ENCODE results near the gene FAM193A. TPM values are rescaled to one million over a fixed set of nuclear protein-coding genes. Genes with fewer than 3 reads are reported as not detected.
"Not testable (repeated sequence)": the region's sequence is repeated elsewhere in the genome, so short reads cannot be mapped to it uniquely, and the experiment has no call there.

FAM193A gene
- polyA plus RNA-seq, 4 donors = 10.0 to 19.2 (median 12.8) TPM

GRCh38 chr4:2634014-2634413, 97.6 kb downstream of the FAM193A start:
- H3K4me1 ChIP-seq (ENCODE audit: control insufficient read depth in 3 of 3, insufficient read depth in 2 of 3, low read depth in 1 of 3, low read length in 2 of 3) = no peaks in the 10 kb centered on the region
- no peaks in the 10 kb centered on the region for H3K9me3 ChIP-seq (ENCODE audit: control insufficient read depth in 2 of 2, insufficient read depth in 1 of 2, low read depth in 1 of 2, low read length in 1 of 2)
- peaks cover 6 to 56% (median 23%) of the 10 kb centered on the region in 3 donors for H3K36me3 ChIP-seq (ENCODE audit: control insufficient read depth in 3 of 3, insufficient read depth in 2 of 3, low read depth in 1 of 3, low read length in 3 of 3)
- H3K27me3 ChIP-seq (ENCODE audit: control insufficient read depth in 3 of 3, insufficient read depth in 3 of 3, low read length in 3 of 3) = no peaks in the 10 kb centered on the region
- DNase-seq = no peak
- 89 to 94% (median 91%) methylated on average over 5 of the region's 5 CpGs for WGBS, 3 donors
- no peak overlapping the region for H3K27ac ChIP-seq (ENCODE audit: low read depth in 1 of 3, low read length in 2 of 3)
- no peak overlapping the region for H3K4me3 ChIP-seq (ENCODE audit: low read depth in 1 of 3, low read length in 3 of 3)
- no peak for FAIRE-seq

DNA sequence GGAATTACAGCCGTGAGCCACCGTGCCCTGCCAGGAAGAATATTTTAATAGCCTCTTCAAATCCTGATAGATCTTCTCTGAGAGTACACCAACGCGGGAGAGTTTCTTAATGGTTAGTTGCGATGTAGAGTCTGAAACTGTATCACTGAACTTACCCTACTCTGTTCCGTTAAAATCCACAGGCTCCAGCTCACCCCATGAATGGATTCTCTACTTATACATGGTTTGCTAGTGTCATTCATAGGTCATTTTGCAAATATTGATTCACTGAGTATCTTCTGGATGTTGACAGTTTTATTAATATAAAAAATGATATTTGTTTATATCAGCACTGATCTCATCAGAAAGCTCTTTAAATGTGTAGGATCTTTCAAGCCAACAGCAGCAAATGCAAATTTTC, 99.9 kb downstream of the FAM193A start:
- WGBS, 3 donors = 92 to 96% (median 93%) methylated on average over 6 of the region's 6 CpGs

GRCh38 chr4:2636994-2637393, 100.5 kb downstream of the FAM193A start:
- not testable (repeated sequence) for DNase-seq; H3K27ac ChIP-seq (ENCODE audit: low read depth in 1 of 3, low read length in 2 of 3); H3K9me3 ChIP-seq (ENCODE audit: control insufficient read depth in 2 of 2, insufficient read depth in 1 of 2, low read depth in 1 of 2, low read length in 1 of 2); H3K4me3 ChIP-seq (ENCODE audit: low read depth in 1 of 3, low read length in 3 of 3); H3K4me1 ChIP-seq (ENCODE audit: control insufficient read depth in 3 of 3, insufficient read depth in 2 of 3, low read depth in 1 of 3, low read length in 2 of 3); FAIRE-seq; H3K27me3 ChIP-seq (ENCODE audit: control insufficient read depth in 3 of 3, insufficient read depth in 3 of 3, low read length in 3 of 3)
- peaks cover 12 to 53% (median 14%) of the 10 kb centered on the region in 3 donors for H3K36me3 ChIP-seq (ENCODE audit: control insufficient read depth in 3 of 3, insufficient read depth in 2 of 3, low read depth in 1 of 3, low read length in 3 of 3)
- WGBS, 3 donors = 96 to 97% (median 97%) methylated on average over 5 of the region's 5 CpGs

More for the DNA sequence above, 99.9 kb downstream of the FAM193A start:
- no peaks in the 10 kb centered on the region for H3K27me3 ChIP-seq (ENCODE audit: control insufficient read depth in 3 of 3, insufficient read depth in 3 of 3, low read length in 3 of 3)
- H3K27ac ChIP-seq (ENCODE audit: low read depth in 1 of 3, low read length in 2 of 3) = no peak overlapping the region
- DNase-seq (no peak), FAIRE-seq (no peak)
- no peak overlapping the region for H3K4me3 ChIP-seq (ENCODE audit: low read depth in 1 of 3, low read length in 3 of 3)
- peaks cover 14 to 57% (median 15%) of the 10 kb centered on the region in 3 donors for H3K36me3 ChIP-seq (ENCODE audit: control insufficient read depth in 3 of 3, insufficient read depth in 2 of 3, low read depth in 1 of 3, low read length in 3 of 3)
- no peaks in the 10 kb centered on the region for H3K4me1 ChIP-seq (ENCODE audit: control insufficient read depth in 3 of 3, insufficient read depth in 2 of 3, low read depth in 1 of 3, low read length in 2 of 3)
- H3K9me3 ChIP-seq (ENCODE audit: control insufficient read depth in 2 of 2, insufficient read depth in 1 of 2, low read depth in 1 of 2, low read length in 1 of 2) = no peaks in the 10 kb centered on the region

- Histone ChIP-seq H3K4me3 (ENCODE audit: low read depth in 1 of 3, low read length in 3 of 3) (no peak overlapping the region), H3K27ac (ENCODE audit: low read depth in 1 of 3, low read length in 2 of 3) (no peak overlapping the region), H3K9me3 (ENCODE audit: control insufficient read depth in 2 of 2, insufficient read depth in 1 of 2, low read depth in 1 of 2, low read length in 1 of 2) (no peaks in the 10 kb centered on the region), H3K4me1 (ENCODE audit: control insufficient read depth in 3 of 3, insufficient read depth in 2 of 3, low read depth in 1 of 3, low read length in 2 of 3) (no peaks in the 10 kb centered on the region), H3K27me3 (ENCODE audit: control insufficient read depth in 3 of 3, insufficient read depth in 3 of 3, low read length in 3 of 3) (no peaks in the 10 kb centered on the region), H3K36me3 (ENCODE audit: control insufficient read depth in 3 of 3, insufficient read depth in 2 of 3, low read depth in 1 of 3, low read length in 3 of 3) (peaks cover 9 to 49% (median 10%) of the 10 kb centered on the region in 3 donors)
- 94 to 95% (median 95%) methylated on average over 9 of the region's 9 CpGs for WGBS, 3 donors
- FAIRE-seq = no peak
- no peak for DNase-seq
These were observed 101.6 kb downstream of the FAM193A start for GRCh38 chr4:2637956-2638552.

GRCh38 chr4:2638730-2639129, 102.3 kb downstream of the FAM193A start:
- FAIRE-seq = no peak
- Histone ChIP-seq H3K4me1 (ENCODE audit: control insufficient read depth in 3 of 3, insufficient read depth in 2 of 3, low read depth in 1 of 3, low read length in 2 of 3) (no peaks in the 10 kb centered on the region), H3K36me3 (ENCODE audit: control insufficient read depth in 3 of 3, insufficient read depth in 2 of 3, low read depth in 1 of 3, low read length in 3 of 3) (peaks cover 9 to 53% (median 10%) of the 10 kb centered on the region in 3 donors), H3K9me3 (ENCODE audit: control insufficient read depth in 2 of 2, insufficient read depth in 1 of 2, low read depth in 1 of 2, low read length in 1 of 2) (no peaks in the 10 kb centered on the region), H3K4me3 (ENCODE audit: low read depth in 1 of 3, low read length in 3 of 3) (no peak overlapping the region), H3K27me3 (ENCODE audit: control insufficient read depth in 3 of 3, insufficient read depth in 3 of 3, low read length in 3 of 3) (no peaks in the 10 kb centered on the region), H3K27ac (ENCODE audit: low read depth in 1 of 3, low read length in 2 of 3) (no peak overlapping the region)
- DNase-seq = no peak
- 91 to 95% (median 93%) methylated on average over 7 of the region's 7 CpGs for WGBS, 3 donors

DNA sequence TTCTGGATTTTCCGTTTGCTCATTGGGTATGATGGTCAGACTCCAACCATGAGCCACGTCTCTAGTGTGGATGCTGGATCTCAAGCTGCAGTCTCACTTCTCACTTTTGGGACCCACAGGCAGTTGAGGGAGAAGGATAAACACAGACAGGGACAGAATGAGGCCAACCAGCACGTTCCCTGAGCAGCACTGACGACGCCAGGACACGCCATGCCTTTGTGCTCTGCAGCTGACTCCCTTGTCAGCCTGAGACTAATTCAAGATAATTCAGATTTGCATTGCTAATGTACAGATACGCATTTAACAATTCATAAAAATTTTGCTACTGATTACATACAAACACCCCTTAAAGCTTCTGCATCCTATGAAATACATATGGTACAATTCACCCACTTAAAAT, 106.5 kb downstream of the FAM193A start:
- Histone ChIP-seq H3K4me1 (ENCODE audit: control insufficient read depth in 3 of 3, insufficient read depth in 2 of 3, low read depth in 1 of 3, low read length in 2 of 3) (no peaks in the 10 kb centered on the region), H3K9me3 (ENCODE audit: control insufficient read depth in 2 of 2, insufficient read depth in 1 of 2, low read depth in 1 of 2, low read length in 1 of 2) (no peaks in the 10 kb centered on the region), H3K27ac (ENCODE audit: low read depth in 1 of 3, low read length in 2 of 3) (no peak overlapping the region), H3K27me3 (ENCODE audit: control insufficient read depth in 3 of 3, insufficient read depth in 3 of 3, low read length in 3 of 3) (no peaks in the 10 kb centered on the region), H3K4me3 (ENCODE audit: low read depth in 1 of 3, low read length in 3 of 3) (no peak overlapping the region), H3K36me3 (ENCODE audit: control insufficient read depth in 3 of 3, insufficient read depth in 2 of 3, low read depth in 1 of 3, low read length in 3 of 3) (peaks cover 12 to 61% (median 14%) of the 10 kb centered on the region in 3 donors)
- 90 to 95% (median 95%) methylated on average over 7 of the region's 7 CpGs for WGBS, 3 donors
- DNase-seq (no peak), FAIRE-seq (no peak)

DNA sequence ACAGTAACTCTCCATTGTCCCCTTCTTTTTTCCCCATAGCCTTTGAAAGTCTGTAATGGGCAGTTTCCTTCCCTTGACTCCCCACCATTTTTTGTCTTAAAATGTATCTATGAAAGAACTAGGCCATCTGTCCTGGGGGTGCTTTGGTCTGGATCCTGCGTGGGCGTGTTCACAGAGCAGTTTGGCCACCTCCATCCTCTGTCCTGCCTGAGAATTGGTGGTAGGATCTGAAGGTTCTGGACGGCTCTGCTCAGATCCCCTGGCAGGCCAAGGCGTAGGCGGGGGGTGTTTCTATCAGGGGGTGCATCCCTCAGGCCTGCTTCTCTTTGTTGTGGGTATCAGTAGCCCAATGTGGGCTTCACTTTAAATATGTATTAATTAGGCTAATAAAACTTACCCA, 107.1 kb downstream of the FAM193A start:
- DNase-seq (no peak), FAIRE-seq (no peak)
- Histone ChIP-seq H3K27me3 (ENCODE audit: control insufficient read depth in 3 of 3, insufficient read depth in 3 of 3, low read length in 3 of 3) (no peaks in the 10 kb centered on the region), H3K36me3 (ENCODE audit: control insufficient read depth in 3 of 3, insufficient read depth in 2 of 3, low read depth in 1 of 3, low read length in 3 of 3) (peaks cover 15 to 63% (median 16%) of the 10 kb centered on the region in 3 donors), H3K9me3 (ENCODE audit: control insufficient read depth in 2 of 2, insufficient read depth in 1 of 2, low read depth in 1 of 2, low read length in 1 of 2) (no peaks in the 10 kb centered on the region), H3K27ac (ENCODE audit: low read depth in 1 of 3, low read length in 2 of 3) (no peak overlapping the region), H3K4me3 (ENCODE audit: low read depth in 1 of 3, low read length in 3 of 3) (no peak overlapping the region), H3K4me1 (ENCODE audit: control insufficient read depth in 3 of 3, insufficient read depth in 2 of 3, low read depth in 1 of 3, low read length in 2 of 3) (no peaks in the 10 kb centered on the region)
- WGBS, 3 donors = 88 to 95% (median 95%) methylated on average over 5 of the region's 5 CpGs

GRCh38 chr4:2646396-2647149, 110.1 kb downstream of the FAM193A start:
- no peaks in the 10 kb centered on the region for H3K4me1 ChIP-seq (ENCODE audit: control insufficient read depth in 3 of 3, insufficient read depth in 2 of 3, low read depth in 1 of 3, low read length in 2 of 3)
- no peaks in the 10 kb centered on the region for H3K27me3 ChIP-seq (ENCODE audit: control insufficient read depth in 3 of 3, insufficient read depth in 3 of 3, low read length in 3 of 3)
- 92 to 97% (median 95%) methylated on average over 22 of the region's 22 CpGs for WGBS, 3 donors
- FAIRE-seq (no peak), DNase-seq (no peak)
- no peak overlapping the region for H3K27ac ChIP-seq (ENCODE audit: low read depth in 1 of 3, low read length in 2 of 3)
- H3K36me3 ChIP-seq (ENCODE audit: control insufficient read depth in 3 of 3, insufficient read depth in 2 of 3, low read depth in 1 of 3, low read length in 3 of 3) = peaks cover 12 to 72% (median 23%) of the 10 kb centered on the region in 3 donors
- H3K4me3 ChIP-seq (ENCODE audit: low read depth in 1 of 3, low read length in 3 of 3) = no peak overlapping the region
- H3K9me3 ChIP-seq (ENCODE audit: control insufficient read depth in 2 of 2, insufficient read depth in 1 of 2, low read depth in 1 of 2, low read length in 1 of 2) = no peaks in the 10 kb centered on the region
